H1 (cell line): Measurements from ENCODE around the gene CSKMT. TPM values are rescaled to one million over a fixed set of nuclear protein-coding genes. Genes with fewer than 3 reads are reported as not detected.

Experiments
- CTCF ChIA-PET: fragments of 300-600 bp; sonication (Branson Sonifier 250); formaldehyde crosslinking; loops from one replicate; lab custom pipeline; 2021; ENCODE audit not compliant: partially characterized antibody; lab: Charles Lee
- POLR2A ChIA-PET: fragments of 300-600 bp; sonication (Branson Sonifier 250); formaldehyde crosslinking; loops from one replicate; lab custom pipeline; 2021; ENCODE audit warnings: inconsistent platforms; ENCODE audit not compliant: partially characterized antibody; lab: Charles Lee
- DNase-seq, 2 experiments: peaks; one replicate each; pipeline versions ENCODE4 v3.0.0 to v3.0.0-alpha.2; 2010 to 2022; ENCODE audit warnings: low spot score in 2 of 2, low read depth in 1 of 2, mixed read lengths in 1 of 2
- FAIRE-seq: peaks from 2 replicates; lab custom pipeline; 2011; peaks lifted over from hg19 to GRCh38; lab: Jason Lieb, UNC
- H2AFZ ChIP-seq: 2 replicates; pipeline ENCODE4 v1.8.1; 2012; ENCODE audit warnings: low read length, inconsistent platforms
- H2AK5ac ChIP-seq: 2 replicates; pipeline ENCODE4 v1.6.1; 2013; ENCODE audit warnings: low read depth, low read length
- H2BK120ac ChIP-seq: replicated peaks from 2 replicates; pipeline ENCODE3; 2013; ENCODE audit warnings: low read depth, low read length, inconsistent platforms
- H2BK12ac ChIP-seq: 2 replicates; pipeline ENCODE4 v1.6.1; 2013; ENCODE audit warnings: low read depth, low read length
- H2BK15ac ChIP-seq: 2 replicates; pipeline ENCODE4 v1.6.1; 2013; ENCODE audit warnings: low read length
- H2BK20ac ChIP-seq: 2 replicates; pipeline ENCODE4 v1.6.1; 2013; ENCODE audit warnings: low read length
- H2BK5ac ChIP-seq: 2 replicates; pipeline ENCODE4 v1.6.1; 2013; ENCODE audit warnings: low read depth, low read length
- H3K14ac ChIP-seq: 2 replicates; pipeline ENCODE4 v1.6.1; 2013; ENCODE audit warnings: inconsistent platforms; ENCODE audit not compliant: insufficient read length
- H3K18ac ChIP-seq: 2 replicates; pipeline ENCODE4 v1.6.1; 2013; ENCODE audit warnings: low read length; ENCODE audit errors: extremely low read depth
- H3K23ac ChIP-seq: 2 replicates; pipeline ENCODE4 v1.6.1; 2013; ENCODE audit warnings: inconsistent platforms; ENCODE audit not compliant: insufficient read length
- H3K23me2 ChIP-seq: 2 replicates; pipeline ENCODE4 v1.6.1; 2013; ENCODE audit warnings: low read depth, low read length
- H3K27ac ChIP-seq: 2 replicates; pipeline ENCODE4 v1.6.1; 2011; ENCODE audit warnings: low read depth, low read length, inconsistent platforms
- H3K27me3 ChIP-seq, 4 experiments: replicated peaks in 1 of 4; 1 replicate in 1 of 4; 2 replicates in 3 of 4; pipeline versions ENCODE4 v1.6.1 to v1.8.1; 2011 to 2013; ENCODE audit warnings: low read length in 3 of 4, mild to moderate bottlenecking in 3 of 4, inconsistent platforms in 2 of 4, mixed read lengths in 2 of 4, moderate library complexity in 1 of 4; ENCODE audit not compliant: control insufficient read depth in 3 of 4, insufficient read depth in 3 of 4; ENCODE audit errors: extremely low read depth in 1 of 4
- H3K36me3 ChIP-seq, 4 experiments: 2 replicates each; pipeline versions ENCODE4 v1.6.1 to v1.8.1; 2011 to 2013; ENCODE audit warnings: mild to moderate bottlenecking in 4 of 4, low read length in 3 of 4, moderate library complexity in 2 of 4, control low read depth in 1 of 4, inconsistent platforms in 1 of 4; ENCODE audit not compliant: insufficient read depth in 4 of 4, control insufficient read depth in 2 of 4
- H3K4ac ChIP-seq: replicated peaks from 2 replicates; pipeline ENCODE3; 2013; ENCODE audit warnings: low read length, low read depth, mixed read lengths, inconsistent platforms; ENCODE audit not compliant: insufficient read length
- H3K4me1 ChIP-seq, 4 experiments: replicated peaks in 1 of 4; 1 replicate in 1 of 4; 2 replicates in 3 of 4; pipeline versions ENCODE4 v1.6.1 to v1.8.1; 2011 to 2013; ENCODE audit warnings: low read length in 3 of 4, inconsistent platforms in 2 of 4, mixed read lengths in 1 of 4; ENCODE audit not compliant: insufficient read depth in 4 of 4, control insufficient read depth in 3 of 4
- H3K4me2 ChIP-seq, 2 experiments: 2 replicates each; pipeline versions ENCODE4 v1.6.1 to v1.8.1; 2011 to 2013; ENCODE audit warnings: low read depth in 2 of 2, low read length in 2 of 2, control low read depth in 1 of 2, inconsistent platforms in 1 of 2, mild to moderate bottlenecking in 1 of 2; ENCODE audit not compliant: insufficient read depth in 1 of 2
- H3K4me3 ChIP-seq, 4 experiments: fragments of 200-600, 300-600 bp in 1 of 4; sonication (generic), shearing (Covaris generic), sonication (Bioruptor Twin) in 1 of 4; 2 replicates each; pipeline versions ENCODE4 v1.5.1 to v1.8.1; 2011 to 2016; ENCODE audit warnings: low read length in 4 of 4, low read depth in 3 of 4, control low read depth in 2 of 4, inconsistent platforms in 2 of 4, mild to moderate bottlenecking in 2 of 4, mixed read lengths in 1 of 4, moderate library complexity in 1 of 4; ENCODE audit not compliant: insufficient read depth in 2 of 4; ENCODE audit errors: extremely low read depth in 1 of 4
- H3K56ac ChIP-seq: replicated peaks from 2 replicates; pipeline ENCODE3; 2013; ENCODE audit warnings: low read depth, mild to moderate bottlenecking, mixed read lengths, low read length, inconsistent platforms; ENCODE audit not compliant: insufficient read length
- H3K79me1 ChIP-seq: 2 replicates; pipeline ENCODE4 v1.6.1; 2013; ENCODE audit warnings: low read depth, low read length, control low read depth
- H3K79me2 ChIP-seq, 2 experiments: 2 replicates each; pipeline versions ENCODE4 v1.6.1 to v1.8.1; 2012 to 2013; ENCODE audit warnings: low read length in 2 of 2, mild to moderate bottlenecking in 2 of 2, inconsistent platforms in 1 of 2; ENCODE audit not compliant: insufficient read depth in 2 of 2, control insufficient read depth in 1 of 2
- H3K9ac ChIP-seq, 4 experiments: replicated peaks in 1 of 4; 1 replicate in 1 of 4; 2 replicates in 3 of 4; pipeline versions ENCODE4 v1.6.1 to v1.8.1; 2011 to 2013; ENCODE audit warnings: low read depth in 3 of 4, low read length in 3 of 4, control low read depth in 2 of 4, mild to moderate bottlenecking in 2 of 4, moderate library complexity in 2 of 4, inconsistent platforms in 1 of 4; ENCODE audit errors: extremely low read depth in 1 of 4
- H3K9me3 ChIP-seq, 2 experiments: 2 replicates each; pipeline versions ENCODE4 v1.6.1 to v1.8.1; 2012 to 2013; ENCODE audit warnings: mild to moderate bottlenecking in 2 of 2, moderate library complexity in 2 of 2, control low read depth in 1 of 2, inconsistent platforms in 1 of 2, low read depth in 1 of 2, low read length in 1 of 2, mixed read lengths in 1 of 2; ENCODE audit not compliant: insufficient read depth in 2 of 2
- H4K20me1 ChIP-seq, 2 experiments: replicated peaks in 1 of 2; 2 replicates each; pipeline versions ENCODE3 to v1.8.1; 2011 to 2013; ENCODE audit warnings: inconsistent platforms in 2 of 2, low read length in 2 of 2, mild to moderate bottlenecking in 1 of 2; ENCODE audit not compliant: insufficient read depth in 2 of 2, control insufficient read depth in 1 of 2
- H4K5ac ChIP-seq: 2 replicates; pipeline ENCODE4 v1.6.1; 2013; ENCODE audit warnings: low read length, low read depth, mixed read lengths, inconsistent platforms; ENCODE audit not compliant: insufficient read length
- H4K8ac ChIP-seq: 2 replicates; pipeline ENCODE4 v1.8.0; 2013; ENCODE audit warnings: mild to moderate bottlenecking, moderate library complexity, low read length, inconsistent platforms; ENCODE audit not compliant: insufficient read depth; ENCODE audit errors: extremely low read depth
- H4K91ac ChIP-seq: replicated peaks from 2 replicates; pipeline ENCODE3; 2013; ENCODE audit warnings: low read length, mixed read lengths, inconsistent platforms; ENCODE audit not compliant: insufficient read length
- ASH2L ChIP-seq: fragments of 200-600, 300-600 bp; sonication (generic); IDR thresholded peaks from one replicate; pipeline ENCODE4 v1.7.1; 2017; ENCODE audit warnings: low read length
- CHD1 ChIP-seq: IDR thresholded peaks from 2 replicates; pipeline ENCODE4 v1.6.1; 2012; ENCODE audit warnings: low read depth, low read length, improper control_type of control experiment
- EP300 ChIP-seq, 2 experiments: IDR thresholded peaks; 1 replicate in 1 of 2; 2 replicates in 1 of 2; pipeline ENCODE4 v1.6.1; 2011 to 2012; ENCODE audit warnings: low read depth in 2 of 2, low read length in 2 of 2, mild to moderate bottlenecking in 2 of 2, borderline replicate concordance in 1 of 2, inconsistent platforms in 1 of 2, moderate library complexity in 1 of 2
- HDAC6 ChIP-seq: IDR thresholded peaks from one replicate; pipeline ENCODE4 v1.7.1; 2012; ENCODE audit warnings: low read depth, mild to moderate bottlenecking, inconsistent platforms, low read length, moderate library complexity
- KDM4A ChIP-seq: IDR thresholded peaks from one replicate; pipeline ENCODE4 v1.7.1; 2012; ENCODE audit warnings: low read depth, mild to moderate bottlenecking, moderate library complexity, low read length, inconsistent platforms; ENCODE audit not compliant: severe bottlenecking
- KDM5A ChIP-seq: fragments of 200-600 bp; IDR thresholded peaks from 2 replicates; pipeline ENCODE4 v1.7.1; 2012; ENCODE audit warnings: mild to moderate bottlenecking, low read length, inconsistent platforms, mixed read lengths
- NRF1 ChIP-seq: IDR thresholded peaks from 2 replicates; pipeline ENCODE4 v1.6.1; 2011; ENCODE audit warnings: mild to moderate bottlenecking, low read depth, low read length, improper control_type of control experiment
- RNF2 ChIP-seq: fragments of 200-900, 300-1000 bp; sonication (generic); IDR thresholded peaks from 2 replicates; pipeline ENCODE4 v1.7.1; 2016; ENCODE audit warnings: borderline replicate concordance, low read depth, mild to moderate bottlenecking, antibody characterized with exemption, low read length; ENCODE audit not compliant: poor library complexity, severe bottlenecking; ENCODE audit errors: missing control alignments
- RXRA ChIP-seq: IDR thresholded peaks from 2 replicates; pipeline ENCODE4 v1.6.1; 2011; ENCODE audit warnings: low read depth, mild to moderate bottlenecking, low read length, moderate library complexity; ENCODE audit not compliant: insufficient read depth
- SP2 ChIP-seq: IDR thresholded peaks from 2 replicates; pipeline ENCODE4 v1.6.1; 2012; ENCODE audit warnings: mild to moderate bottlenecking, low read length, inconsistent platforms
- TCF12 ChIP-seq: IDR thresholded peaks from 2 replicates; pipeline ENCODE4 v1.6.1; 2011; ENCODE audit warnings: low read depth, mild to moderate bottlenecking, low read length
- TEAD4 ChIP-seq: IDR thresholded peaks from 2 replicates; pipeline ENCODE4 v1.6.1; 2012; ENCODE audit warnings: low read depth, low read length, inconsistent platforms, mixed read lengths
- WGBS, 2 experiments: shearing (Covaris generic) in 1 of 2; methylation state at CpG; one replicate each; pipeline versions ENCODE4 v1.1.6 to v1.1.7; 2013 to 2015; ENCODE audit warnings: low lambda C conversion rate in 2 of 2, mixed read lengths in 2 of 2, inconsistent platforms in 1 of 2, low coverage in 1 of 2, missing lambda C conversion rate in 1 of 2; ENCODE audit not compliant: insufficient replicate concordance in 2 of 2, insufficient coverage in 1 of 2, insufficient read length in 1 of 2; ENCODE audit errors: extremely low coverage in 1 of 2, missing lambda C conversion rate in 1 of 2; 5-methylcytosine and 5-hydroxymethylcytosine counted together
- polyA plus RNA-seq, 7 experiments: library from polyadenylated mRNA; depleted of rRNA in 3 of 7; stranded (reverse) in 5 of 7; unstranded in 2 of 7; fragments of >200 nt in 5 of 7; fragments of 200-250 nt in 2 of 7; gene quantifications; 1 replicate in 5 of 7; 2 replicates in 1 of 7; 4 replicates in 1 of 7; pipeline versions ENCODE4 v1.2.1 to v1.2.3, GENCODE V29; 2011 to 2013; ENCODE audit warnings: missing spikeins in 2 of 7, mixed read lengths in 2 of 7
- total RNA-seq: library from RNA; stranded (reverse); fragmentation: NEBNext Ultra II Directional; extraction: Animal tissue kit (Norgen Biotek cat#: 25700); gene quantifications from 2 replicates; pipeline ENCODE4 v1.2.1, GENCODE V29; 2021

CSKMT gene
- total and polyA plus RNA-seq, 2 of the 8 experiments (the other 6 are each of a cell fraction or from before 2014, with no cell fraction given): 12.0 to 66.1 TPM

- H2BK15ac ChIP-seq: no peak overlapping the region
- H2BK20ac ChIP-seq: no peak overlapping the region
- no peak overlapping the region for H3K27ac ChIP-seq
- H4K91ac ChIP-seq: no peak overlapping the region
- ChIA-PET CTCF (interaction anchor here (0.6 to 3.2 kb wide), 15 partner anchors 13 to 121 kb away, joined by 3 to 14 read pairs (median 3); partner anchors contain the start of genes C11orf98, CSKMT and LRRN4CL), POLR2A (interaction anchor here (0.6 to 50.4 kb wide), 15 partner anchors 8 to 850 kb away, joined by 3 to 2041 read pairs (median 3); partner anchors contain the start of genes B3GAT3, BSCL2, C11orf98 and CSKMT)
- H3K4me1 ChIP-seq: no peaks in the 10 kb centered on the region; a peak in 2 of 7 replicates
- no peaks in the 10 kb centered on the region for H3K9me3 ChIP-seq
- H3K36me3 ChIP-seq: peaks cover 0 to 23% (median 7%) of the 10 kb centered on the region in 4 experiments; a peak in 5 of 8 replicates
- peaks cover 15 to 51% of the 10 kb centered on the region in 2 experiments for H3K79me2 ChIP-seq
- no peaks in the 10 kb centered on the region for H3K27me3 ChIP-seq
- H2BK5ac ChIP-seq: no peak overlapping the region
- no peak overlapping the region for H3K56ac ChIP-seq
- no peak overlapping the region for H2BK12ac ChIP-seq
- no peak overlapping the region for H2AK5ac ChIP-seq
- H4K8ac ChIP-seq: no peak overlapping the region
- H2AFZ ChIP-seq: no peak overlapping the region
- FAIRE-seq (no peak), DNase-seq (no peak)
- no peak overlapping the region for H2BK120ac ChIP-seq
- H3K79me1 ChIP-seq: peaks cover 10% of the 10 kb centered on the region
- H3K9ac ChIP-seq: no peak overlapping the region
- no peak overlapping the region for H3K14ac ChIP-seq
- no peak overlapping the region for H3K4ac ChIP-seq
- H4K20me1 ChIP-seq: peaks cover 3 to 23% of the 10 kb centered on the region in 2 experiments
- no peak overlapping the region for H3K23ac ChIP-seq
- WGBS, 2 experiments: 98% methylated on average over 24 of the region's 24 CpGs; no CpG with 5 or more reads in 1 of the 2 experiments
- no peak overlapping the region for H4K5ac ChIP-seq
- H3K4me2 ChIP-seq: no peak overlapping the region
- no peak overlapping the region for H3K18ac ChIP-seq
- peaks cover 8% of the 10 kb centered on the region for H3K23me2 ChIP-seq
- no peak overlapping the region for H3K4me3 ChIP-seq
- TF ChIP-seq RXRA: no peak
- TF ChIP-seq TCF12: no peak
- no peak for TF ChIP-seq KDM5A
- no peak for TF ChIP-seq TEAD4
- TF ChIP-seq HDAC6: no peak
- no peak for TF ChIP-seq ASH2L
- no peak for TF ChIP-seq CHD1
- TF ChIP-seq KDM4A: no peak
- TF ChIP-seq NRF1: no peak
- TF ChIP-seq RNF2: no peak
- TF ChIP-seq SP2: no peak
- no peak for TF ChIP-seq EP300 (IDR thresholded peaks at IDR 0.05; ENCODE audit: borderline replicate concordance in 1 of 2, low read depth in 2 of 2, low read length in 2 of 2)
Measured at GRCh38 chr11:62648185-62648966, 16.7 kb upstream of the CSKMT start.
